ENCODE results near the gene L3MBTL4. TPM values are rescaled to one million over a fixed set of nuclear protein-coding genes. Genes with fewer than 3 reads are reported as not detected.

L3MBTL4 gene
- total and polyA plus RNA-seq, 9 of the 15 experiments (the other 6 are each of a cell fraction or from before 2014, with no cell fraction given) = not detected

DNA sequence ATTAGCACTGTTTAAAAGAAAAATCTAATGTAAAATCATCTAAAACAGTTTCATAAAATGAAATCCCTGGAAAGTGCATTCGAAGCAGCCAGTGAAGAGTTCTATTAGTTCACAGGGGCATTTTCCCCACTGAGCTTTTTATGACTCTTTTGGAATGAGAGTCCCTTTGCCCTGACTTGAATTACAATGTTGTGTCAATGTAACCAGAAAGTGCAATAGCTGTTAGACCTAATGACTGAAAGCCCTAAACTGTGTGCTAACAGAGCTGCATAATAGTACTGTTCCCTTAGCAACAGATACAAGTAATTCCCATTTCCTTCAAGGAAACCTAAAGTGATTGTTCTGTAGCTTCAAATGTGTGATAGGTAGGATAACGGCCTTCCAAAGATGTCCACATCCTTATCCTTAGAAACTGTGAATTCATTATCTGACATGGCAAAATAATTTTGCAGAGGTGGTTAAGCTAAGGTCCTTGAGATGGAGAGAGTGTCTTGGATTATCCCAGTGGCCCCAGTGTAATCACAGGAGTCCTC lies 134.4 kb downstream of the L3MBTL4 start:
- Histone ChIP-seq H2AFZ (ENCODE audit: low read depth, low read length) (no peak overlapping the region), H3K27ac (ENCODE audit: extremely low read depth, low read depth, low read length) (no peak overlapping the region), H3K9ac (ENCODE audit: insufficient read depth in 1 of 2, low read depth in 2 of 2, low read length in 2 of 2) (no peak overlapping the region), H3K9me1 (ENCODE audit: control insufficient read depth, insufficient read depth, low read length) (no peaks in the 10 kb centered on the region), H3K27me3 (ENCODE audit: control insufficient read depth in 2 of 2, insufficient read depth in 2 of 2, low read length in 2 of 2) (no peaks in the 10 kb centered on the region), H3K4me1 (replicated peaks in 1 of 2; ENCODE audit: control insufficient read depth in 2 of 2, insufficient read depth in 2 of 2, low read length in 2 of 2) (peaks cover 0 to 3% of the 10 kb centered on the region in 2 experiments; a peak in 1 of 5 replicates), H3K36me3 (ENCODE audit: control insufficient read depth, insufficient read depth, low read length) (no peaks in the 10 kb centered on the region), H3K4me2 (ENCODE audit: insufficient read depth, low read length) (no peak overlapping the region), H3K79me2 (ENCODE audit: control insufficient read depth, insufficient read depth, low read length) (no peaks in the 10 kb centered on the region), H3K4me3 (no peak overlapping the region), H4K20me1 (replicated peaks; ENCODE audit: control insufficient read depth, insufficient read depth, low read length) (no peaks in the 10 kb centered on the region), H3K9me3 (replicated peaks; ENCODE audit: control insufficient read depth, insufficient read depth, low read depth, low read length) (no peaks in the 10 kb centered on the region)
- no peak for ATAC-seq
- no TSS peak for BruUV-seq (replicated peaks)
- 0% methylated on average over 2 of the region's 2 CpGs for WGBS (ENCODE audit: insufficient coverage, low coverage, missing lambda C conversion rate)
- no peak for FAIRE-seq
- intact Hi-C loops (cut with micrococcal nuclease) (no loop called here), in situ Hi-C loops (cut with MboI) (no loop called here)
- no peak for DNase-seq (ENCODE audit: extremely low read depth in 1 of 4, low spot score in 3 of 4)
- ChIA-PET POLR2A (no interaction called here), CTCF (ENCODE audit: low intra/inter-chr PET ratio) (no interaction called here)
- no peak for TF ChIP-seq RFX5 (IDR thresholded peaks at IDR 0.05; ENCODE audit: low read depth, low read length)
- TF ChIP-seq VEZF1 (CRISPR knock-in tag; IDR thresholded peaks at IDR 0.05) = no peak
- TF ChIP-seq TGIF2 (CRISPR knock-in tag; IDR thresholded peaks at IDR 0.05) = no peak
- no peak for TF ChIP-seq JUND (IDR thresholded peaks at IDR 0.05; ENCODE audit: borderline replicate concordance, low read depth, low read length)
- TF ChIP-seq JUND (tag; IDR thresholded peaks at IDR 0.05; ENCODE audit: borderline replicate concordance, low read depth, low read length) = no peak
- TF ChIP-seq RB1 (IDR thresholded peaks at IDR 0.05; ENCODE audit: low read depth) = no peak
- no peak for TF ChIP-seq SMC3 (conservative IDR thresholded peaks at IDR 0.05; ENCODE audit: insufficient read depth, low read depth, low read length)
- TF ChIP-seq PHF8 (IDR thresholded peaks at IDR 0.05; ENCODE audit: borderline replicate concordance, low read length) = no peak
- TF ChIP-seq CHD2 (IDR thresholded peaks at IDR 0.05; ENCODE audit: low read depth, low read length) = no peak
- TF ChIP-seq PTRF (tag; IDR thresholded peaks at IDR 0.05) = no peak
- no peak for TF ChIP-seq ZNF79 (CRISPR knock-in tag; IDR thresholded peaks at IDR 0.05; ENCODE audit: low read depth)
- no peak for TF ChIP-seq PHTF2 (CRISPR knock-in tag; IDR thresholded peaks at IDR 0.05)
- TF ChIP-seq EP400 (IDR thresholded peaks at IDR 0.05) = no peak
- no peak for TF ChIP-seq ZNF146 (CRISPR knock-in tag; IDR thresholded peaks at IDR 0.05; ENCODE audit: unreplicated experiment)
- TF ChIP-seq ZBED1 (IDR thresholded peaks at IDR 0.05) = no peak

All from K562 (cell line).